ELR (cell line): ENCODE results near the gene ALPK3.
A peak's percentile ranks its signal among the peaks of the same experiment; 100 is the strongest.

Experiments used
- DNase-seq: peaks from one replicate; pipeline ENCODE4 v3.0.0-alpha.2; 2015; ENCODE audit warnings: low read depth

Gene ALPK3

DNA sequence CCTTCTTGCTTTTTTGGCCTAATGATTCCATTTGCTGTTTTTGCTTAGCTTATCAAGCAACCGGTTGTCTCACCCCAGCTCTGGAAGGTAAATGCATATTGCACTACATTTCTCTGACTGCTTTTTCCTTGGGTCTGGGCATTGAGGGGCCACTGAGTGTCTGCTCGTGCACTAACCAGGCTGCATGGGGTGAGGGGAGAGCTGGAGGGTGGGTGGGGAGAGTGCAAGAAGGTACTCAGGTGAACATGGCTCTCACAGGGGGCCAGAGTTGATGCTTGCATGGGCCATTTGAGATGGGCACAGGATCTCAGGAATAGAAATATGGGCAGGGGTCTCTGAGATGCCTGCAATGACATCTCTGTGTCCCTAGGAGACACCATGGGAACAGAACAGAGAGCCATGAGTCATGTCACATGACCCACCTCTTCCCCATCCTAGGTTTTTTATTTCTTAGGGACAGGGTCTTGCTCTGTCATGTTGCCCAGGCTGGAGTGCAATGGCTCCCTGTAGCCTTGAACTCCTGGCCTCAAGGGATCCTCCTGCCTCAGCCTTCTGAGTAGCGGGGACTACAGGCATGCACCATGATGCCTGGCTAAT, 6.2 kb downstream of the ALPK3 start:
- DNase-seq, result no peak

DNA sequence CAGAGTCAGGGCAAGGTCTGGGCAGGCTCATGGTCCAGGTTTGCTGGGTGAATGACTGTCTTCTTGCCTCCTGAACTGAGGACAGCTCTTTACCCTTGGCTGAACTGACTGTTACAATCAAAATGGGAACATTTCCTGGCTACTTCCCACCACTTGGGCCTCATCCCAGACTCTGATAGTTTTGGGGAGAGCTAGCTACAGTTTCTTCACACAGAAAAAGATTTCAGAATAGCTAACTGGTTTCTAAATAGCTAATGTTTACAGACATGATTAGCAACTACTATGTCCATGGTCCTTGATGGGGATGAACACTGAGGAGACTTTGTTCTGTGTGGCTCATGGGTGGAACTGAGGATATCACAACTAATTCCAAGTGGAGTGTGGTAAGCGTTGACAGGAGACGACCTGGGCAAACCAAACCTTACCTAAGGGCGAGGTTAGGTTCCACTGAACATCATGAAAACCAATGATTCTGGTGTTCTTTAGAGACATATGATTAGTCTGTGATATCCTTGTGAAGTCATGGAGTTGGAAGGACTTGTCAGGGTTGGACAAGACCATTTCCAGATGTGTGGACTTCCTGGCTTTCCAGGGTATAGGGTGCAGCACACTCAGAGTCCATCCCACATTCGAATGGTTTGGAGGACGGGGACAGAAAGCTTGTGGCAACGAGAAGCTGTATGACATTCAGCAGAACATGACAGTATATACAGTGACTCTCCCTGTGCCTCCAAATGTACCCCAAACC, 7.3 kb downstream of the ALPK3 start:
- DNase-seq, result no peak

DNA sequence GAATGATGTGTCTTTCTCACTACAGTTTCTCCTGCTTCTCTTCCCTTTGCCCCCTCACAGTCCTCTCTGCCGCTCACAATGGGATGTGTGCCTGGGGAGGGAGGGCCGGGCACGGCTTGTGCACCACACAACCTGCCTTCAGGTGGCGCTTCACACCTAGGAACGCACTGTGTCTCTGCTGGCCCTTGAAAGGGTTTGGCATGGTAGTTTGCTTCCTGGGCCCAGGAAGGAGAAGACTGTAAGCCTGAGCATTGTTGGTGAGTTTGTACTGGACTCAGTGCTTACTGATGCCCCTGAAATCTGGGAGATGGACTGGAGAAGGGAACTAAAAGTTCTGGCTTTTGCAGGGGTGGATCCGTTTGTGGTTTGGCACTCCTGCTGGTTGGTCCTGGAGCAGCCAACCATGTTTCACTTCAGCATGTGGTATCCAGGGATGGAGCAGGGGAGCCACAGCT, 9.2 kb downstream of the ALPK3 start:
- peak; percentile 38 for DNase-seq

DNA sequence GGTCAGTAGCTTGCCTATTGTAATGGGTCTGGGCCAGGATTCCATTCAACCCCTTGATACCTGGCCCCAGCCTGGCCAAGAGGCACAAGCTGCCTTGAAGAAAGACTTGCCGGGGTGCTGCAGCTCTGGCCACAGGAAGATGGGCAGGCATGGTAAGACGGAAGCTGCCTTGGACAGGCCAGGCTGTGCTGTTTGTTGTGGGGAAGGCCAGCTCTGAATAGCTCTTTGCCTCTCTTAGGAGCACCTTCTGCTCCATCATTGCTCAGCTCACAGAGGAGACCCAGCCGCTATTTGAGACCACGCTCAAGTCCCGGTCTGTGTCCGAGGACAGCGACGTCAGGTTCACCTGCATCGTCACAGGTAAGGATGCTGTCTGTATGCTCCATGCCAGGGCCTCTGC, 10.1 kb downstream of the ALPK3 start:
- no peak for DNase-seq

DNA sequence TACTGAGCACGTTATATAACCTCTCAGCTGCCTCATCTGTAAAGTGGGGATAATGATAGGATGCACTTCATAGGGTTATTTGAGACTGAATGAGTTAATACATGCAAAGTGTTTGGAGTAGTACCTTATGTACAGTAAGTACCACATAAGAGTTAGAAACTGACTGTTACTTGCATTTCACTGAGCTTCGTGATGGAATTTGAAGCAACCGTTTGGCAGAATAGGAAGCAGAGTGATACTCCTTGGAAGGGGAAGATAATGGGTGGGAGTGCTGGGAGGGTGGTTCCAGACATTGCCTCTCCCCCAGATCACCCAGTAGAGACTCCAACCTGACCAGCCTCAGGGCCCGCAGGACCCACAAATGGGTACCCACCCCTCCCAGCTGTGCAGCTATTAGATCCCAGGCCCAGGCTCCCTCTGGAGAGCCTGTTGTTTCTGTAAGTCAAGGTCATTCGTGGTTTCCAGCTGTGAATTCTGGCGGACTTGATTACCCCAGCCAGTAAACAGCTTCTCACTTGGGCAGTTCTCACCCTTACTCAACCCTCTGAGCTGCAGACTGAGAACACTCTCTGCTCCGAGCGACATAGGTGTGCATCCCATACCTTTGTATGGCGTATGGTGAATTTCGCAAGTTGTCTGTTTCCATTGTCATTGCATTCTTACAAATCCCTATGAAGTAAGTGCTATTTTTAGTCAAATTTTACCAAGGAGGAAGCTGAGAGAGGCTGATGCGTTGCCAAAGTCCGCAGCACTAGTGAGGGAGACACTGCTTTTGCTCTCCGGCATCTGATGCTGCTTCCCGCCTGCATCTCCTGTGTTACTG, 11.1 kb downstream of the ALPK3 start:
- DNase-seq, result no peak

DNA sequence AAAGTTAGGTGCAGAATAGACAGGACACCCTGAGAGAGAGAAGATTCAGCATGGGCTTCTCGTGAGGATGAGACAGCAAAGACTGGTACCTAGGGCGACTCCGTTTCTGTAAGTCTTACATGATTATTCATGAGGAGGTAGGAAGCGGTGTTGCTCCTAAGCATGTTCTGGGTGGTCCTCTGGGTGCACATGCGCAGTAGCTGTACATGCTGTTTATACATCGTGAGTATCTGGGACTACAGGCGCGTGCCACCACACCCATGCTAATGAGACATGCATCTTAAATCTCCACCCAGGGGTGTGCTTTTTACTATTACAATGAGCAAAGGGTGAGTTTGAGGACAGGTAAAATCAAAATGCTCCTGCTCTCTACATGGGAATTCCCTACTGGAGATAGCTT, 12.3 kb downstream of the ALPK3 start:
- no peak for DNase-seq

DNA sequence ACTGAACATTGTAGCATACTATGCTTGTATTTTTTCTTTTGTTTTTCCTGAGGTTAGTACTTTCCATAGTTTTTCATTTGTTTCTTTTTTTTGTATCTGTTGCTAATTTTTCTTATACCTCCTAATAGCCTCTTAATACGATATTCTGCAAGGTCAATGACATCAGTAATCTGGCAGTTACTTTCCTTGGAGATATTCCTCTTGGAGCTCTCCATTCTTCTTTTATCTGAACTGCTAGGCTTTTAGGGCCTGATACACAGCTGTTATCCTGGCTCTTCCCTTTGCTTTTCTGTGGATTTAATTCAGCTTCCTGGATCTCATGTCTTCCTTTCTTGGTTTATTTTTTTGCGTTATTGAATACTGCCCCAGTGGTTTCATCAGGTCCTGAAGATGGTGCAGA, 12.9 kb downstream of the ALPK3 start:
- DNase-seq, result no peak

DNA sequence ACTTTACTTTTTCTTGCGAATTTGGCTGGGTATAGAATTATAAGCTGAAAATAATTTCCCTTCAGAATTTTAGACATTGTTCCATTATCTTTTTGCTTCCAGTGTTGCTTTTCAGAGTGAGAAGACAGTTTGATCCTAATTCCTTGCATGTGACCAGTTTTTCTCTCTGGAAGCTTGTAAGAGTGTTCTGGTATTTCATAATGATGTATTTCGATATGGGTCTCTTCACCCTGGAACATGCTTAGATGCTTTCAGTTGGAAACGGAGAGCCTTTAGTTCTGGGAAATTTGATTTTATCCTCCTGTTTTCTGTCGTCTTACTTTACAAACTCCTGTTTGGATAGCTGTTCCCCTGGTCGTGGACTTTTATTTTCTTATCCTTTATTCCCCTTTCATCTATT, 13.9 kb downstream of the ALPK3 start:
- no peak for DNase-seq

DNA sequence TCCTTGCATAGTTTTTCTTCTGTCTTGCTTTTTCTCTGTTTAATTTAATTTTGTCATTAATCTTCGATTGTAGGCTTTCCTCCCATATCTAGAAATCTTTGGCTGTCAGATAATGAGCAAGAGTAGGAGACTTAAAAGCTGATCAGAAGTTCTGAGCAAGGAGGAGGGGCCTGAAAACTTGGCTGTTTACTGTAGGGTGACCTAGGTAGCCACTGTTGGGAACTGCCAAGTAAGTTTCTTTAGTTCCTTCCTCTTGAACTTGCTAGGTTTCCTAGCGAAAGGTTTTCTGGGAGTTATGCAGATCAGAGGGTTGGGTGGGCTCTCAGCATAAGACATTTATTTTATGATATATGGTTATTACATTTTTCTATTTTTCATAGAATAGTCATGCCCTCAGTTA, 14.5 kb downstream of the ALPK3 start:
- DNase-seq, result no peak

DNA sequence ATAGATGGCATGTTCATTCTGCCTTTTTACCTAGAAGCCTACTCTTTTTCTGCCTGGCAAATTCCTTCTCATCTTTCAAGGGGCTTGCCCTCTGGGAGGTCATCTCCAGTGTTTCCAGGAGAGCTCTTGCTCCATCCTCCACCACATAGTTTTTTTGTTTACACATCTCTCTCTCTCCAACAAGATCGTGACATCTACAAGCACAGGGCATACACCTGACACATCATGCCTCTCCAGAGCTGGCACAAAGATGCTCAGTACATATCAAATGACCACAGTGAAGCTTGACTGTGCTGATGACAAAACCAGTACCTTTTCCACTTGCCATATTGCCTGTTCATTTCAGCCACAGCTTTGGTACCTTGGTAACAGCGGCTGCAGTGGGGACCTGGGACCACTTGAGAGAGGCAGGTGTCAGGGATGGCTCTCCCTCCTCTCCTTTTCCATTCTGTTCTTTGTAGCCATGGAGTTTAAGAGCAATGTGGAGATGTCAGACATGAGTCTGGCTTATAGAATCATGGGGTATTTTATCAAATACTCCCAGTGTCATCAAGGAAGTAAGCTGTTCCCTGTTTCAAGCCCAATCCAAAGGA, 15.4 kb downstream of the ALPK3 start:
- no peak for DNase-seq

DNA sequence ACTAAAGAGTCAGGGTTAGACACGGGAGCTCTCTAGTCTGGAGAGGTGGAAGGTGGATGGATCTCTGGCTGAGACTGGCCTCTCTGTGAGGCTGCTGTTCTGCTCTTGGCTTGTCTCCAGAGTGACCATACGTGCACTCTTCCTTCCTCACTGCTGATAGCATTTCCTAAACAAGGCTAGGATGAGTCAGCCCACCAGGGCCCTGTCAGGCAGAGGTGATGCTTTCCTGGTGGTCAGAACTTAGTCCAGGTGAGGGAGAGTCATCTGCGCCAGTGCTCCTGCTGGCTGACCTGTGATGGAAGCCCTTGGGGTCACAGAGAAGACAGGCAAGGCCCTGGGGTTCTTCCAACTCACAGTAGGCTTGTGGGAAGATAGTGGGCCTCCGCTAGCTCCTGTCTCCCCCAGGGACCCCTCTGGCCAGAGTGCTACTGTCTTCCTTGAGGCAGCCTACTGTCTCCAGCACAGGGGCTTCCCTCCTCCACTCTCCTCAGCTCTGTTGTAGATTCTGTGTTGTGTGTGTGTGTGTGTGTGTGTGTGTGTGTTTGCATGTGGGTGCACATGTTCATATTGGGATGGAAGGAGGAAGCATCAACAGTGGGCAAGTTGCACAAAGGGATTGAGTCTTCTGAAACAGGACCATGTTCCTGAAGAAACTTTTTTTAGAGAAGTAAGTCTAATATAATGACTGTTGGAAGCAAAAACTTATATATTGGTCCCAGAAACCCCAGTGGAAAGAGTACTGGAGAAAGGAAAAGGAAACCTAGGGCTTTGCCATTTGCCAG, 16.5 kb downstream of the ALPK3 start:
- peak; percentile 64 for DNase-seq

DNA sequence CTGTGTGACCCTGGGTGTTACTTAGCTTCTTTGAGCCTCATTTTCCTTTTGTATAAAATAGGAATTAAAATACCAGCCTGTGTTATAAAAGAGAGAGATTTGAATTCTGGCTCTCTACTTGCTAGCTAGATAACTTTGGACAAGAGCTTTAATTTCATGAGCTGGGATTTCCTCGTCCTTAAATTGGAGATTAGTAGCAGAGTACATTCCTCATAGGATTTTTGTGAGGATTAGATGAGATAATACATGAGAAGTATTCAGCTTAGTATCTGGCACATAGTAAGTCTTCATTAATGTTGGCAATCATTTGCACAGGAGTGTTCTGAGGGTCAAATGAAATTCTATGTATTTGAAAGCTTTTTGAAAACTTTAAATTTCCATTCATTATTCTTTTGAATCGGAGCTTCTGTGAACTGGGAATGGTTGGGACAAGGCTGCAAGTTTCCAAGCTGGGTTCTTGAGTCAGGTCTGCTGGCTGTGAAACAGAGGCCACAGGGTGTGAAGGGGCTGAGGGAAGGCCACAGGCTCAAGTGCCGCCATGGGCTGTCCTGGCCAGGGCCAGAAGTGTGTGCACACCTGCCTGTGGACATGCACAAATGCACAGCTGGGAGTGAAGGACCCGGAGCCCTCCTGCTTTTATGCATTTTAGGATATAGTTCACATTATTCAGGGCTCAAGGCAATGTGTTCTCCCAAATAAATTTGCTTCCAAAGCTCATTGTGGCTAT, 17.2 kb downstream of the ALPK3 start:
- no peak for DNase-seq

DNA sequence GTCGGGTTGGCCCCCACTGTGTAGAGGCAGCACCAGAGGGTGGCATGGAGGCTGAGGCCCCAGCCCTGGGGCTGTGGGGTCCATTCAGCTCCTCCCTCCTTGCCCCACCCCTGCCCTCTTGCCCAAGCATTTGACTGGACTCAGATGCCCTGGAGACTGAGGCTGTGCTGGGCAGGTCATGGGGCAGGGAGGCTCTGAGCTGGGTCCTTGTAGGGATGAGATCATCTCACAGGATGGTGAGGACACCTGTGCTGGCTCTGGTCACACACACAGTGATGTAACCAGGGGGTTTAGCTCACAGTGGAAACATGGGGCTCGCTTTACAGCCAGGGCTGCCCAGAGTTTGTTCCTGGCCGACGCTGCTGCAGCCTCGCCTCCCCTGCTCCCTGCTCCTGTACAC, 17.8 kb downstream of the ALPK3 start:
- DNase-seq, result no peak

DNA sequence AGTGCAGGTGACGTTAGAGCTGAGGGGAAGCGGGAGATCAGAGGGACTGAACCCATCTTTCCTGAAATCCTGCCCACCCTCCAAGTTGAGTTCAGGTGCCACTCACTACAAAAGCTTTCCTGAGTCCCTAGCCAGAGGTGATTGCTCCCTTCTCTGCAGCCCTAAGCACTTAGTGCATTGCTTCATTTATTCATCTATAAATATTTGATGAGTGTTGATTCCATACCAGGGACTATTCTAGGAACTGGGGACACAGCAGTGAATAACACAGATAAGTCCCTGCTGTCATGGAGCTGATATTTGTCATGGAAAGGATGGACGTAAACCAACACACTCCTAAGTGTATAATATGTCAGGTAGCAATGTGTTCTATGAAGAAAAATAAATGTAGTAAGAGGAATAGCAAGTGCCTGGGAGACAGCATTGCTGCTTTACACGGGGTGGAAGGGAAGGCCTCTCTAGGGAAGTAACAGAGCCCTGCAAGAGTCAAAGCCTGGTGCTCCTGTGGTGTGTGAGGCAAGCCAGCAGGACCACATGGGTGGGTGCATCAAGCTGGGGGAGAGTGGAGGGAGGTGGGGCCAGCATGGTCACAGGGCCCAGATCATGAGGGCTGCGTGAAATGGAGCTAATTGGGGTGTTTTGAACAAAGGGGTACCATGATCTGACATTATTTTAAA, 18.6 kb downstream of the ALPK3 start:
- DNase-seq, result no peak

DNA sequence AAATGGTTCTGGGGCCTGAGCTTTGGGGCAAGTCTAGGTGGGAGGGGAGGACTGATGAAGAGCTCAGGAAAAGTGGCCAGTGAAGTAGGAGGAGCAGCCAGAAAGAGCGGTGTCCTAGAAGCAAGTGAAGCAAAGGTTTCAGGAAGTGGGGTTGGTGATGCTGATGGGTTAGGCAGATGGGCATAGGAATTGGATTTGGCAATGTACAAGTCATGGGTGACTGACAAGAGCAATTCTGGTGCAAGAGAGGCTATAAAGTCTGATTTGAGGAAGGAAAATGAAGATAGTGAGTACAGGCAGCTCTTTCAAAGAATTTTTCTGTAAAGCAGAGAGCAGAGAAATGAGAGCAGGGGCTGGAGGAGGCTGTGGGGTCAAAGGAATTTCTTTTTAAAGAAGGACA, 19.7 kb downstream of the ALPK3 start:
- DNase-seq, result no peak

DNA sequence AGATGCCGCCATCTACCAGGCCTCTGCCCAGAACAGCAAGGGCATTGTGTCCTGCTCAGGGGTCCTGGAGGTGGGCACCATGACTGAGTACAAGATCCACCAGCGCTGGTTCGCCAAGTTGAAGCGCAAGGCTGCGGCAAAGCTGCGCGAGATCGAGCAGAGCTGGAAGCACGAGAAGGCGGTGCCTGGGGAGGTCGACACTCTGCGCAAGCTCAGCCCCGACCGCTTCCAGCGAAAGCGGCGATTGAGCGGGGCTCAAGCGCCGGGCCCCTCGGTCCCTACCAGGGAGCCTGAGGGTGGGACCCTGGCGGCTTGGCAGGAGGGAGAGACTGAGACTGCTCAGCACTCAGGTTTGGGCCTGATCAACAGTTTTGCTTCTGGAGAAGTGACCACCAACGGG, 22.6 kb downstream of the ALPK3 start:
- DNase-seq, result no peak

DNA sequence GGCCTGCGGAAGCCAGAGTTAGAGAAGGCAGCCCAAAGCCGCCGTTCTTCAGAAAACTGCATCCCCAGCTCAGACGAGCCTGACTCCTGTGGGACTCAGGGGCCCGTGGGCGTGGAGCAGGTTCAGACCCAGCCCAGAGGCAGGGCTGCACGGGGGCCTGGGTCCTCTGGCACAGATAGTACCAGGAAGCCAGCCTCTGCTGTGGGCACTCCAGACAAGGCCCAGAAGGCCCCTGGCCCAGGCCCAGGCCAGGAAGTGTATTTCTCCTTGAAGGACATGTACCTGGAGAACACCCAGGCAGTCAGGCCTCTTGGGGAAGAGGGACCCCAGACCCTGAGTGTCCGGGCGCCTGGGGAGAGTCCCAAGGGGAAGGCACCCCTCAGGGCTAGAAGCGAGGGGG, 23.1 kb downstream of the ALPK3 start:
- DNase-seq, result no peak

DNA sequence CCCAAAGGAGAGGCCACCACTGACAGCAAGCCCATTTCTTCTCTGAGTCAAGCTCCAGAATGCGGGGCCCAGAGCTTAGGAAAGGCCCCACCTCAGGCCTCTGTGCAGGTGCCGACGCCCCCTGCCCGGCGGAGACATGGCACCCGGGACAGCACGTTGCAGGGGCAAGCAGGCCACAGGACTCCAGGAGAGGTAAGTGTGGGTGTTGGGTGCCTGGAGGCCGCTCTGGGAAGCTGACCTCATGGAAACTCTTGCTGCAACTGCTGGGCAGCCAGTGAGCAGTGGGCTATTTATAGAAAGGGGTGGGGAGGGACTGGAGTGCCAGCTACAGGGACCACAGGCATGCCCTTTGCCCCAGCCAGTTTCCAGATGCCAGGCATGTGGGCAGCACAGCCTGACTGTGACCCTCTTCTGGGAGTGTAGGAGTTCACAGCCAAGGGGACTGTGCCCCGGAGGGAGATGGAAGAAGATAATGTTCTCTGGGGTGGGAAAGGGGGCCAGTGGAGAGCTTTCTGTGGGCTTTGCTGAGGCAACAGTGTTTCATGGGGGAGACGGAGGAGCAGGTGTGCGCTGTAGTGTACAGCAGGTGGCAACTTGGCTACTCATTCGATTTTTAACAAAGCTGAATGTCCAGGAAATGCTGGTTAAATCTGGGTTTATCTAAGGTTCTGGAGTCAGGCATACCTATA, 23.7 kb downstream of the ALPK3 start:
- no peak for DNase-seq

DNA sequence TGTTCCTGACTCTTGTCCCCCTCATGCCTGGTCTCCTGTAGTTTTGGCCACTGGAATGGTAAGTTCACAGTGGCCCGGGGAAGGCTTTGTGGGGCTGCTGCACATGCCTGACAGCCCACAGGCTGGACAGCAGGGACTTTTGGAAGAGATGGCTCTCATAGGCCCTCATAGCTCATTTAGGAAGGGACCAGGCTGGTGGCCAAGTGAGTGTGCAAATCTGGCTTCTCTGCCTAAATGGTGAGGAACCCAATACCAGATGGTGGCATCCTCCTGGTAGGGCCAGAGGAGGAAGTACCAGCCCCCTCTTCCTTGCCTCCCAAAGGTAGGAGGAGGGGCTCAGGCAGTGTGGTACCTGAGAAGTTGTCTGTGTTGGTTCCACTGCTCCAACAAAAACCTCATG, 25.6 kb downstream of the ALPK3 start:
- DNase-seq, result no peak

DNA sequence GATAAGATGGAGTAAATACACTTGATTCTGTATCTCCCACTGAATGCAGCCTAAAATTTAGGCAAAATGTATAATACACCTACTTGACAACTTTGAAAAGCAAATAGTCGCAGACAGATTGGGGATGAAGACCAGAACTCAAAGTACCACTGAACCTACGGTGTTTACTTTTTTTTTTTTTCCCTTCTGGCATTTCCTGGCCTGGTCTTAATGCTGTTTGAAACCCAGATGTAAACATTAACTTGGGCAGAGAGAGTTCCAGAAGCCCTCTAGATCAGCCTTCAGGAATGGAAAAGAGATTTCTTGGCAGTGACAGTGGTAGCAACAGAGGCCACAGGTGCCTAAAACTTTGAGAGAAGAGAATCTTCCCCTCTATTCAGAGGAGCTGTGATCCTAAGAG, 27.8 kb downstream of the ALPK3 start:
- DNase-seq, result no peak
